IMR-90 (cell line): ENCODE measurements around the gene MINK1. TPM values are rescaled to one million over a fixed set of nuclear protein-coding genes. Genes with fewer than 3 reads are reported as not detected.

ENCODE experiments used
- ATAC-seq: fragments of 200-7000 bp; cut with Tn5 transposase; 2 replicates; pipeline ENCODE4 v1.9.1; 2020; ENCODE audit warnings: low read depth, mild to moderate bottlenecking, moderate library complexity
- BruUV-seq: library from RNA; stranded (reverse); fragments of 400-500 nt; replicated peaks from 2 replicates; lab custom pipeline; 2021; lab: Mats Ljungman, UMichigan
- CTCF ChIA-PET: fragments of 300-600 bp; formaldehyde crosslinking; extraction: SDS; loops from one replicate; lab custom pipeline; 2021; ENCODE audit warnings: antibody characterized with exemption; lab: Yijun Ruan, JAX
- POLR2A ChIA-PET: fragments of 300-600 bp; sonication (Branson Sonifier 250); formaldehyde crosslinking; loops from one replicate; lab custom pipeline; 2022; ENCODE audit warnings: antibody characterized with exemption; ENCODE audit not compliant: unreplicated experiment; lab: Charles Lee
- DNase-seq: peaks from one replicate; pipeline ENCODE4 v3.0.0; 2013
- H2AFZ ChIP-seq: replicated peaks from 2 replicates; pipeline ENCODE3; 2013; ENCODE audit warnings: low read length, mild to moderate bottlenecking; ENCODE audit not compliant: poor library complexity
- H2AK5ac ChIP-seq: 2 replicates; pipeline ENCODE4 v1.6.1; 2013; ENCODE audit warnings: low read depth, low read length, inconsistent platforms
- H2AK9ac ChIP-seq: replicated peaks from 2 replicates; pipeline ENCODE3; 2013; ENCODE audit warnings: mild to moderate bottlenecking, low read depth, low read length, moderate library complexity; ENCODE audit not compliant: poor library complexity
- H2BK120ac ChIP-seq: 2 replicates; pipeline ENCODE4 v1.6.1; 2013; ENCODE audit warnings: low read depth, low read length, inconsistent platforms
- H2BK15ac ChIP-seq: 3 replicates; pipeline ENCODE4 v1.6.1; 2013; ENCODE audit warnings: low read depth, low read length, inconsistent platforms
- H2BK20ac ChIP-seq: 2 replicates; pipeline ENCODE4 v1.6.1; 2013; ENCODE audit warnings: low read depth, mild to moderate bottlenecking, inconsistent platforms, low read length, moderate library complexity
- H2BK5ac ChIP-seq: 2 replicates; pipeline ENCODE4 v1.6.1; 2013; ENCODE audit warnings: mild to moderate bottlenecking, low read depth, low read length, inconsistent platforms; ENCODE audit not compliant: poor library complexity, severe bottlenecking
- H3K14ac ChIP-seq: replicated peaks from 2 replicates; pipeline ENCODE4 v1.6.1; 2013; ENCODE audit warnings: low read depth, low read length, inconsistent platforms
- H3K18ac ChIP-seq: 2 replicates; pipeline ENCODE4 v1.6.1; 2013; ENCODE audit warnings: low read depth, low read length, control low read depth
- H3K23ac ChIP-seq: 2 replicates; pipeline ENCODE4 v1.6.1; 2013; ENCODE audit warnings: low read depth, low read length, inconsistent platforms
- H3K27ac ChIP-seq: 2 replicates; pipeline ENCODE4 v1.5.1; 2013; ENCODE audit warnings: mild to moderate bottlenecking, control low read depth, low read length; ENCODE audit not compliant: insufficient read depth
- H3K27me3 ChIP-seq: 2 replicates; pipeline ENCODE4 v1.6.1; 2013; ENCODE audit warnings: low read length; ENCODE audit not compliant: control insufficient read depth, insufficient read depth
- H3K36me3 ChIP-seq: 2 replicates; pipeline ENCODE4 v1.6.1; 2013; ENCODE audit warnings: low read length, mixed read lengths; ENCODE audit not compliant: control insufficient read depth, insufficient read depth
- H3K4ac ChIP-seq: 2 replicates; pipeline ENCODE4 v1.6.1; 2013; ENCODE audit warnings: low read depth, low read length, inconsistent platforms
- H3K4me1 ChIP-seq: 2 replicates; pipeline ENCODE4 v1.6.1; 2013; ENCODE audit warnings: low read length, mixed read lengths; ENCODE audit not compliant: control insufficient read depth, insufficient read depth
- H3K4me2 ChIP-seq: 2 replicates; pipeline ENCODE4 v1.6.1; 2013; ENCODE audit warnings: low read depth, mild to moderate bottlenecking, control low read depth, low read length, moderate library complexity
- H3K4me3 ChIP-seq: 2 replicates; pipeline ENCODE4 v1.5.1; 2013; ENCODE audit warnings: low read depth, mild to moderate bottlenecking, control low read depth, low read length, moderate library complexity; ENCODE audit not compliant: insufficient read depth
- H3K56ac ChIP-seq: 2 replicates; pipeline ENCODE4 v1.6.1; 2013; ENCODE audit warnings: low read length, inconsistent platforms; ENCODE audit not compliant: insufficient read depth; ENCODE audit errors: extremely low read depth
- H3K79me1 ChIP-seq, 2 experiments: 2 replicates each; pipeline ENCODE4 v1.6.1; 2013; ENCODE audit warnings: low read length in 2 of 2, inconsistent platforms in 1 of 2, low read depth in 1 of 2
- H3K9ac ChIP-seq: 2 replicates; pipeline ENCODE4 v1.6.1; 2013; ENCODE audit warnings: low read depth, low read length, control low read depth
- H3K9me1 ChIP-seq: 2 replicates; pipeline ENCODE4 v1.6.1; 2013; ENCODE audit warnings: low read length, inconsistent platforms; ENCODE audit not compliant: insufficient read depth
- H3K9me3 ChIP-seq: 2 replicates; pipeline ENCODE4 v1.6.1; 2013; ENCODE audit warnings: low read length; ENCODE audit not compliant: control insufficient read depth, insufficient read depth
- H4K20me1 ChIP-seq: 2 replicates; pipeline ENCODE4 v1.6.1; 2013; ENCODE audit warnings: low read length, inconsistent platforms; ENCODE audit not compliant: insufficient read depth
- H4K5ac ChIP-seq: 2 replicates; pipeline ENCODE4 v1.6.1; 2013; ENCODE audit warnings: mild to moderate bottlenecking, low read depth, low read length, control low read depth
- H4K8ac ChIP-seq, 2 experiments: 2 replicates each; pipeline ENCODE4 v1.6.1; 2013; ENCODE audit warnings: low read depth in 2 of 2, low read length in 2 of 2, control low read depth in 1 of 2, inconsistent platforms in 1 of 2
- H4K91ac ChIP-seq: 2 replicates; pipeline ENCODE4 v1.6.1; 2013; ENCODE audit warnings: low read depth, low read length, inconsistent platforms; ENCODE audit not compliant: insufficient read depth
- BHLHE40 ChIP-seq: fragments of 150-350 bp; IDR thresholded peaks from 2 replicates; pipeline ENCODE4 v1.6.1; 2016; ENCODE audit warnings: mild to moderate bottlenecking, low read depth, low read length
- CEBPB ChIP-seq: IDR thresholded peaks from 2 replicates; pipeline ENCODE4 v1.6.1; 2012; ENCODE audit warnings: low read depth, low read length, improper control_type of control experiment
- CHD1 ChIP-seq: IDR thresholded peaks from 2 replicates; pipeline ENCODE4 v1.6.1; 2012; ENCODE audit warnings: low read depth, low read length, improper control_type of control experiment
- FOS ChIP-seq: fragments of 150-350 bp; IDR thresholded peaks from 2 replicates; pipeline ENCODE4 v1.6.1; 2016; ENCODE audit warnings: low read depth, low read length
- MAFK ChIP-seq: IDR thresholded peaks from 2 replicates; pipeline ENCODE4 v1.6.1; 2012; ENCODE audit warnings: low read depth, low read length, improper control_type of control experiment
- MAZ ChIP-seq: IDR thresholded peaks from 2 replicates; pipeline ENCODE4 v1.6.1; 2012; ENCODE audit warnings: low read depth, mild to moderate bottlenecking, low read length, improper control_type of control experiment, moderate library complexity, borderline replicate concordance
- MXI1 ChIP-seq: IDR thresholded peaks from 2 replicates; pipeline ENCODE4 v1.6.1; 2012; ENCODE audit warnings: low read depth, mild to moderate bottlenecking, low read length, moderate library complexity, borderline replicate concordance
- NFE2L2 ChIP-seq: fragments of 150-350 bp; IDR thresholded peaks from 2 replicates; pipeline ENCODE4 v1.6.1; 2016; ENCODE audit warnings: low read depth, mild to moderate bottlenecking, low read length
- POLR2A ChIP-seq: IDR thresholded peaks from 2 replicates; pipeline ENCODE4 v1.6.1; 2012; ENCODE audit warnings: mild to moderate bottlenecking, low read depth, low read length
- RAD21 ChIP-seq: IDR thresholded peaks from 2 replicates; pipeline ENCODE4 v1.6.1; 2012; ENCODE audit warnings: low read length, improper control_type of control experiment
- RCOR1 ChIP-seq: IDR thresholded peaks from 2 replicates; pipeline ENCODE4 v1.6.1; 2012; ENCODE audit warnings: mild to moderate bottlenecking, low read length, improper control_type of control experiment; ENCODE audit not compliant: insufficient replicate concordance
- RFX5 ChIP-seq: IDR thresholded peaks from 2 replicates; pipeline ENCODE4 v1.8.0; 2012; ENCODE audit warnings: low read depth, mild to moderate bottlenecking, low read length, moderate library complexity
- SMC3 ChIP-seq: fragments of 150-350 bp; IDR thresholded peaks from 2 replicates; pipeline ENCODE4 v1.6.1; 2016; ENCODE audit warnings: low read depth, mild to moderate bottlenecking, antibody characterized with exemption, low read length, moderate library complexity
- WGBS, 2 experiments: methylation state at CpG; one replicate each; pipeline versions ENCODE4 v1.1.5 to v1.1.7; 2013; ENCODE audit warnings: missing lambda C conversion rate in 2 of 2; ENCODE audit not compliant: insufficient read length in 1 of 2; ENCODE audit errors: extremely low coverage in 2 of 2; 5-methylcytosine and 5-hydroxymethylcytosine counted together
- dilution Hi-C: fragments of 300-500 bp; cut with HindIII; formaldehyde crosslinking; loops from one replicate; pipeline ENCODE4 v1.14.3; 2018; ENCODE audit warnings: low sequenced_read_pairs; ENCODE audit not compliant: unreplicated experiment
- in situ Hi-C: fragments of 300-500 bp; cut with MboI; formaldehyde crosslinking; loops from 3 replicates; pipeline ENCODE4 v1.14.3; 2019; ENCODE audit warnings: low sequenced_read_pairs, inconsistent platforms, mixed read lengths
- intact Hi-C: fragments of 100-400 bp; cut with micrococcal nuclease; formaldehyde crosslinking; loops from 2 replicates; pipeline ENCODE4 v1.10.0; 2022
- polyA plus RNA-seq, 3 experiments: library from polyadenylated mRNA; depleted of rRNA; stranded (reverse); fragments of >200 nt; gene quantifications; 2 replicates each; pipeline ENCODE4 v1.2.3, GENCODE V29; 2012; ENCODE audit warnings: low replicate concordance in 1 of 3
- total RNA-seq: library from RNA; depleted of rRNA; stranded (reverse); fragments of >200 nt; gene quantifications from 2 replicates; pipeline ENCODE4 v1.2.3, GENCODE V29; 2012
- TF ChIP-seq, protein P1 (sequence below): fragments of 150-350 bp; IDR thresholded peaks from 2 replicates; pipeline ENCODE4 v1.6.1; 2017; ENCODE audit warnings: mild to moderate bottlenecking, antibody characterized with exemption, low read length, low read depth
- TF ChIP-seq, protein P2 (sequence below): fragments of 150-350 bp; IDR thresholded peaks from 2 replicates; pipeline ENCODE4 v1.6.1; 2016; ENCODE audit warnings: low read depth, mild to moderate bottlenecking, low read length, moderate library complexity, borderline replicate concordance
- TF ChIP-seq, protein P3 (sequence below): conservative IDR thresholded peaks from 2 replicates; pipeline ENCODE4 v1.5.1; 2012; ENCODE audit warnings: mild to moderate bottlenecking, low read depth, low read length, improper control_type of control experiment

MINK1 gene
- total and polyA plus RNA-seq, 2 of the 4 experiments (the other 2 are of a cell fraction): 12.2 to 40.9 TPM

DNA sequence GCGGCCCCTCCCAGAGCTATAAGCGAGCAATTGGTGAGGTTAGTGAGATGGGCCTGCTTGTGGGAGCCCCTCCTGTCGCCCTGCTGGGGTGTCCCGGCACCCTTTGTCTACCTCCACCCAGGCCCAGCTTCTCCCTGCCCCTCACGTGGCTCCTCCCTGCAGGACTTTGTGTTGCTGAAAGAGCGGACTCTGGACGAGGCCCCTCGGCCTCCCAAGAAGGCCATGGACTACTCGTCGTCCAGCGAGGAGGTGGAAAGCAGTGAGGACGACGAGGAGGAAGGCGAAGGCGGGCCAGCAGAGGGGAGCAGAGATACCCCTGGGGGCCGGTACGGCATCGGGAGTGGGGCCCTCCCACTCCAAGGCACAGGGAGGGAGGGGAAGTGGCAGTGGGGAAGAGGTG, 60.1 kb downstream of the MINK1 start:
- DNase-seq (no peak), ATAC-seq (no peak)
- Histone ChIP-seq H3K36me3 (peaks cover 61% of the 10 kb centered on the region), H3K14ac (no peak overlapping the region), H4K5ac (no peak overlapping the region), H4K20me1 (peaks cover 8% of the 10 kb centered on the region; the same call in 1 of the 2 replicates), H3K4ac (no peak overlapping the region), H2BK5ac (no peak overlapping the region), H3K18ac (no peak overlapping the region), H3K4me2 (no peak overlapping the region), H3K9me3 (no peaks in the 10 kb centered on the region), H2BK20ac (no peak overlapping the region), H3K4me1 (no peaks in the 10 kb centered on the region), H3K27me3 (no peaks in the 10 kb centered on the region), H2AK9ac (no peak overlapping the region), H2BK120ac (no peak overlapping the region), H2AK5ac (no peak overlapping the region), H3K23ac (no peak overlapping the region), H3K9me1 (no peaks in the 10 kb centered on the region), H3K4me3 (no peak overlapping the region), H3K79me1 (no peaks in the 10 kb centered on the region), H3K56ac (no peak overlapping the region), H3K9ac (no peak overlapping the region), H2BK15ac (no peak overlapping the region), H2AFZ (no peak overlapping the region), H4K8ac (no peak overlapping the region), H4K91ac (no peak overlapping the region), H3K27ac (no peak overlapping the region)
- intact Hi-C loops: no loop called here
- BruUV-seq: no TSS peak
- dilution Hi-C loops: no loop called here
- in situ Hi-C loops: no loop called here
- TF ChIP-seq, protein P1, sequence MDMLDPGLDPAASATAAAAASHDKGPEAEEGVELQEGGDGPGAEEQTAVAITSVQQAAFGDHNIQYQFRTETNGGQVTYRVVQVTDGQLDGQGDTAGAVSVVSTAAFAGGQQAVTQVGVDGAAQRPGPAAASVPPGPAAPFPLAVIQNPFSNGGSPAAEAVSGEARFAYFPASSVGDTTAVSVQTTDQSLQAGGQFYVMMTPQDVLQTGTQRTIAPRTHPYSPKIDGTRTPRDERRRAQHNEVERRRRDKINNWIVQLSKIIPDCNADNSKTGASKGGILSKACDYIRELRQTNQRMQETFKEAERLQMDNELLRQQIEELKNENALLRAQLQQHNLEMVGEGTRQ: no peak
- TF ChIP-seq BHLHE40 (no peak), SMC3 (no peak), MAFK (no peak), CHD1 (no peak), RCOR1 (no peak), MAZ (no peak), NFE2L2 (no peak), RAD21 (no peak), POLR2A (no peak), FOS (no peak), CEBPB (no peak), RFX5 (no peak), MXI1 (no peak)
- TF ChIP-seq, protein P2, sequence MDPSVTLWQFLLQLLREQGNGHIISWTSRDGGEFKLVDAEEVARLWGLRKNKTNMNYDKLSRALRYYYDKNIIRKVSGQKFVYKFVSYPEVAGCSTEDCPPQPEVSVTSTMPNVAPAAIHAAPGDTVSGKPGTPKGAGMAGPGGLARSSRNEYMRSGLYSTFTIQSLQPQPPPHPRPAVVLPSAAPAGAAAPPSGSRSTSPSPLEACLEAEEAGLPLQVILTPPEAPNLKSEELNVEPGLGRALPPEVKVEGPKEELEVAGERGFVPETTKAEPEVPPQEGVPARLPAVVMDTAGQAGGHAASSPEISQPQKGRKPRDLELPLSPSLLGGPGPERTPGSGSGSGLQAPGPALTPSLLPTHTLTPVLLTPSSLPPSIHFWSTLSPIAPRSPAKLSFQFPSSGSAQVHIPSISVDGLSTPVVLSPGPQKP: no peak
- TF ChIP-seq, protein P3, sequence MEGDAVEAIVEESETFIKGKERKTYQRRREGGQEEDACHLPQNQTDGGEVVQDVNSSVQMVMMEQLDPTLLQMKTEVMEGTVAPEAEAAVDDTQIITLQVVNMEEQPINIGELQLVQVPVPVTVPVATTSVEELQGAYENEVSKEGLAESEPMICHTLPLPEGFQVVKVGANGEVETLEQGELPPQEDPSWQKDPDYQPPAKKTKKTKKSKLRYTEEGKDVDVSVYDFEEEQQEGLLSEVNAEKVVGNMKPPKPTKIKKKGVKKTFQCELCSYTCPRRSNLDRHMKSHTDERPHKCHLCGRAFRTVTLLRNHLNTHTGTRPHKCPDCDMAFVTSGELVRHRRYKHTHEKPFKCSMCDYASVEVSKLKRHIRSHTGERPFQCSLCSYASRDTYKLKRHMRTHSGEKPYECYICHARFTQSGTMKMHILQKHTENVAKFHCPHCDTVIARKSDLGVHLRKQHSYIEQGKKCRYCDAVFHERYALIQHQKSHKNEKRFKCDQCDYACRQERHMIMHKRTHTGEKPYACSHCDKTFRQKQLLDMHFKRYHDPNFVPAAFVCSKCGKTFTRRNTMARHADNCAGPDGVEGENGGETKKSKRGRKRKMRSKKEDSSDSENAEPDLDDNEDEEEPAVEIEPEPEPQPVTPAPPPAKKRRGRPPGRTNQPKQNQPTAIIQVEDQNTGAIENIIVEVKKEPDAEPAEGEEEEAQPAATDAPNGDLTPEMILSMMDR: no peak
- no CpG with 5 or more reads among the region's 18 CpGs for WGBS, 2 experiments
- ChIA-PET CTCF (no interaction called here), POLR2A (no interaction called here)
